Heart right ventricle (tissue), 16 donors: ENCODE measurements around the gene KIF1B. TPM values are rescaled to one million over a fixed set of nuclear protein-coding genes. Genes with fewer than 3 reads are reported as not detected.

Source experiments
- ATAC-seq, 8 donors: fragments of 200-7000 bp; cut with Tn5 transposase; one replicate each; pipeline ENCODE4 v1.9.1; 2020; ENCODE audit warnings: mild to moderate bottlenecking in 8 of 8, moderate library complexity in 8 of 8, moderate number of reproducible peaks in 1 of 8
- DNase-seq, 2 donors: peaks; one replicate each; pipeline ENCODE4 v3.0.0-alpha.2; 2020
- H3K27ac ChIP-seq, 10 donors: fragments of 200-600 bp; sonication (generic) in 2 of 10; one replicate each; pipeline versions ENCODE4 v1.5.0 to v1.8.0; 2020 to 2022; ENCODE audit warnings: mild to moderate bottlenecking in 3 of 10
- H3K27me3 ChIP-seq, 7 donors: fragments of 200-600 bp; one replicate each; pipeline ENCODE4 v1.8.0; 2021 to 2022; ENCODE audit warnings: mild to moderate bottlenecking in 2 of 7
- H3K36me3 ChIP-seq, 9 donors: fragments of 200-600 bp; sonication (generic) in 1 of 9; one replicate each; pipeline versions ENCODE4 v1.5.0 to v1.8.0; 2020 to 2022; ENCODE audit warnings: mild to moderate bottlenecking in 2 of 9
- H3K4me1 ChIP-seq, 9 donors: fragments of 200-600 bp; sonication (generic) in 1 of 9; one replicate each; pipeline versions ENCODE4 v1.5.0 to v1.8.0; 2020 to 2022; ENCODE audit warnings: mild to moderate bottlenecking in 4 of 9
- H3K4me3 ChIP-seq, 10 donors: fragments of 200-600 bp; sonication (generic) in 2 of 10; one replicate each; pipeline versions ENCODE4 v1.5.0 to v1.8.0; 2020 to 2022; ENCODE audit warnings: mild to moderate bottlenecking in 7 of 10, moderate library complexity in 2 of 10
- H3K9me3 ChIP-seq, 11 donors: fragments of 200-600 bp in 10 of 11; sonication (generic) in 2 of 11; one replicate each; pipeline versions ENCODE4 v1.5.0 to v1.8.0; 2013 to 2022; ENCODE audit warnings: mild to moderate bottlenecking in 2 of 11, control low read depth in 1 of 11, moderate library complexity in 1 of 11
- CTCF ChIP-seq, 9 donors: fragments of 200-600 bp; sonication (generic) in 2 of 9; IDR thresholded peaks; one replicate each; pipeline versions ENCODE4 v1.5.0 to v1.8.0; 2021 to 2022; ENCODE audit warnings: antibody characterized with exemption in 9 of 9, mild to moderate bottlenecking in 5 of 9, moderate library complexity in 1 of 9
- WGBS, 2 donors: extraction: QIAGEN DNeasy Blood & Tissue Kit; methylation state at CpG; one replicate each; pipeline ENCODE4 v1.1.7; 2013; ENCODE audit warnings: inconsistent platforms in 1 of 2; 5-methylcytosine and 5-hydroxymethylcytosine counted together
- intact Hi-C, 10 donors: fragments of 100-400 bp; cut with DNase I; formaldehyde crosslinking; loops; one replicate each; pipeline versions ENCODE4 v1.11.1 to v1.14.2; 2022
- polyA plus RNA-seq, 2 donors: library from polyadenylated mRNA; stranded (reverse); fragments of 200-250 nt; gene quantifications; one replicate each; pipeline ENCODE4 v1.2.3, GENCODE V29; 2013
- total RNA-seq, 10 donors: library from RNA; stranded (reverse); fragmentation: NEBNext Ultra II Directional in 3 of 10; extraction: Animal tissue kit (Norgen Biotek cat#: 25700) in 3 of 10; gene quantifications; one replicate each; pipeline versions ENCODE4 v1.2.1 to v1.2.4, GENCODE V29; 2021 to 2023
- donor health status: Arrhythmogenic right ventricular cardiomyopathy.
- donor health status: ischemic (EF 13 %, LVEDD 7.1; RV severe dilation, severe dysfunction).
- donor health status: healthy with polysubstance abuse.
- donor health status: DM: no; HTN: yes; CAD: no.
- donor health status: DM: no; HTN: no; CAD: no.
- donor health status: ischemic (EF 25% LVEDD 6.9; RV normal size, moderate dysfunction).
- donor health status: ischemic (EF 25% LVEDD 5.7; RV mildly dilated, moderate dysfunction).
- donor health status: healthy.
- donor health status: DM: yes; HTN: yes; CAD: no.
- donor health status: Ischemic cardiomyopathy.
- donor health status: ischemic (EF 35%, LVEDD 5.7; RV mildly dilated, moderate dysfunction).
- donor health status: nonischemic (EF 11% LVEDD 7.7; RV severe dilation, severe dysfunction).
- donor health status: DM: yes; HTN: yes; CAD: no.
- donor health status: PGD.
- donor health status: ischemic (EF 29% LVEDD 5.4; RV normal size, mild dysfunction).
- donor health status: nonischemic (EF 23%, LVEDD 6.1; RV moderate dilation, normal function).

KIF1B gene
- total and polyA plus RNA-seq, 12 donors: 21.6 to 107 (median 87.5) TPM

- WGBS, 2 donors: 66 to 73% methylated on average over 5 of the region's 5 CpGs
These were observed 170.4 kb downstream of the KIF1B start for GRCh38 chr1:10380594-10381275.

GRCh38 chr1:10383630-10384029 lies 173.3 kb downstream of the KIF1B start:
- no peak for TF ChIP-seq CTCF (IDR thresholded peaks at IDR 0.05)
- intact Hi-C loops: loop anchor here in 1 of 10 donors (5.0 kb wide), 1 partner anchor 34 kb away; no protein-coding TSS in a partner anchor
- WGBS, 2 donors: 89 to 99% methylated on average over 4 of the region's 4 CpGs

More at GRCh38 chr1:10380594-10381275, 170.4 kb downstream of the KIF1B start:
- peaks cover 0 to 28% (median 9%) of the 10 kb centered on the region in 9 donors for H3K4me1 ChIP-seq
- H3K27me3 ChIP-seq: no peaks in the 10 kb centered on the region
- no peak for ATAC-seq
- DNase-seq: no peak
- peaks cover 0 to 47% (median 6%) of the 10 kb centered on the region in 9 donors for H3K36me3 ChIP-seq
- peak overlapping the region in 1 of 10 donors; percentile 53 for H3K27ac ChIP-seq
- intact Hi-C loops: loop anchor here in 1 of 10 donors (5.0 kb wide), 1 partner anchor 37 kb away; no protein-coding TSS in a partner anchor
- H3K4me3 ChIP-seq: no peak overlapping the region
- H3K9me3 ChIP-seq: no peaks in the 10 kb centered on the region
- no peak for TF ChIP-seq CTCF (IDR thresholded peaks at IDR 0.05)

GRCh38 chr1:10384219-10384618 lies 173.8 kb downstream of the KIF1B start:
- Histone ChIP-seq H3K36me3 (peaks cover 0 to 20% (median 2%) of the 10 kb centered on the region in 9 donors), H3K27me3 (no peaks in the 10 kb centered on the region), H3K27ac (no peak overlapping the region), H3K4me3 (no peak overlapping the region), H3K9me3 (no peaks in the 10 kb centered on the region), H3K4me1 (peaks cover 0 to 37% (median 14%) of the 10 kb centered on the region in 9 donors)
- ATAC-seq (no peak), DNase-seq (no peak)
- 94% methylated on average over 8 of the region's 8 CpGs for WGBS, 2 donors
- TF ChIP-seq CTCF (IDR thresholded peaks at IDR 0.05): no peak
- intact Hi-C loops: loop anchor here in 1 of 10 donors (5.0 kb wide), 1 partner anchor 33 kb away; no protein-coding TSS in a partner anchor

More at GRCh38 chr1:10383630-10384029, 173.3 kb downstream of the KIF1B start:
- ATAC-seq (no peak), DNase-seq (no peak)
- Histone ChIP-seq H3K4me1 (peaks cover 0 to 37% (median 14%) of the 10 kb centered on the region in 9 donors), H3K9me3 (no peaks in the 10 kb centered on the region), H3K4me3 (no peak overlapping the region), H3K27ac (no peak overlapping the region), H3K36me3 (peaks cover 0 to 26% (median 6%) of the 10 kb centered on the region in 9 donors), H3K27me3 (no peaks in the 10 kb centered on the region)

GRCh38 chr1:10386761-10387676 lies 176.6 kb downstream of the KIF1B start:
- DNase-seq (no peak), ATAC-seq (no peak)
- no peak for TF ChIP-seq CTCF (IDR thresholded peaks at IDR 0.05)
- intact Hi-C loops: no loop called here
- Histone ChIP-seq H3K4me3 (peak overlapping the region in 1 of 10 donors; percentile 14), H3K27ac (peak overlapping the region in 9 of 10 donors; percentile 5 to 82 (median 59)), H3K36me3 (peaks cover 0 to 5% (median 0%) of the 10 kb centered on the region in 9 donors), H3K27me3 (no peaks in the 10 kb centered on the region), H3K9me3 (no peaks in the 10 kb centered on the region), H3K4me1 (peaks cover 0 to 39% (median 14%) of the 10 kb centered on the region in 9 donors)
- 84 to 87% methylated on average over 12 of the region's 12 CpGs for WGBS, 2 donors
